Measurements from ENCODE around the gene EMC6. TPM values are rescaled to one million over a fixed set of nuclear protein-coding genes. Genes with fewer than 3 reads are reported as not detected.
"Not testable (repeated sequence)": the region's sequence is repeated elsewhere in the genome, so short reads cannot be mapped to it uniquely, and the experiment has no call there.

Gene EMC6
- total RNA-seq, 1 donor from 2014 or later, result 6.6 TPM

DNA sequence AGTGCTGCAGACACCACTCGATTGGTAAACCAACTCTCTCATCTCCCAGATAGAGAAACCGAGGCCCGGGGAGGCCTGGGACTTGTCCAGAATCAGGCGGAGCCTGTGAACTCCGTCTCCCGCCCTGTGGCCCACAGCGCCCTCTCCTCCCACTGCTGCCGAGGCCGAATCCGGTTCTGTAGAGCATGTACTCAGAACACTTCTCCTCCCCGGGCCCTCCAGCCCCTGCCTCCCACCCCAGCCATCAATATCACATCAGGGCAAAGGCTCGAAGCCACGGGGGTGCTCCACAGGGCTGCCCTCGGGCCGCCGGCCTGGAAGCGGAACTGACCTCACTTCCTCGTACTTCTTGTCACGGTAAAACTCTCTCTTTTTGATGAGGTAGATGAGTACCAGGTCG lies 13.0 kb downstream of the EMC6 start:
- no peak for DNase-seq

DNA sequence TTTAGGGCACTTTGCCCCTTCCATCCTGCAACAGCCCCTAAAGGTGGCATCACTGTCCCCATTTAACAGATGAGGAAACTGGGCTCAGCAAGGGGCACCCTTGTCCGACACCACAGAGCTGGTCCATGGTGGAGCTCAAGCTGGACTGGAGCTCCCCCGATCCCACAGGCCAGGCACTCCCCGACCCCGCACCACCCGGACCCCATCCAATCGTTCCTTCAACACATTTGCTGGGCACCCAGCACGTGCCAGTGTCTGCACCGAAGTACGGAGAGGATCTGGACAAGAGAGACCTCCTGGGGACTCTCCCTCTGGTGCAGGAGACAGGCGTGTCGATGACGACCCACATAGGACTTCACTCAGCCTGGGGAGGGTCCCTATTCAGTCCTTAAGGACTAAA lies 13.4 kb downstream of the EMC6 start:
- no peak for DNase-seq

DNA sequence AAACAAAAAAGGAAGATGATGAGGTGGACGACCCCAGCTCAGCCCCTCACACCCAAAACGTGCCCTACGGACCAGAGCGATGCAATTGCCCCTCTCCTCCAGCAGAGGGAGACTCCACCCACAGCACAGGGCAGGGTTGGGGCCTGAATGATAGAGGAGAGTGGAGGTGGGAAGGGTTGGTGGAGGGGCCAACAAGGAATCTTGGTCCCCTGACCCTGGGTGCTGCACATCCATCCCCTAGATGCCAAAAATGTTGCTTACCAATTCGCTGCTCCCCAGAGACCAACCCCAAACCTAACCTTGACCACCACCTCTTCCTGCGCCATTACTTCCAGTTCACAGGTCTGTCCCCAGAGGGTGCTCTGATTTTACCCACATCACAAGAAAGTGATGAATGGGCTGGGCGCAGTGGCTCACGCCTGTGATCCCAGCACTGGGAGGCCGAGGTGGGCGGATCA lies 14.5 kb downstream of the EMC6 start:
- DNase-seq, result no peak

- no peak for DNase-seq
Measured at GRCh38 chr17:3685174-3685573, 16.6 kb downstream of the EMC6 start.

- no peak for DNase-seq
Measured at GRCh38 chr17:3688027-3688553, 19.5 kb downstream of the EMC6 start.

DNA sequence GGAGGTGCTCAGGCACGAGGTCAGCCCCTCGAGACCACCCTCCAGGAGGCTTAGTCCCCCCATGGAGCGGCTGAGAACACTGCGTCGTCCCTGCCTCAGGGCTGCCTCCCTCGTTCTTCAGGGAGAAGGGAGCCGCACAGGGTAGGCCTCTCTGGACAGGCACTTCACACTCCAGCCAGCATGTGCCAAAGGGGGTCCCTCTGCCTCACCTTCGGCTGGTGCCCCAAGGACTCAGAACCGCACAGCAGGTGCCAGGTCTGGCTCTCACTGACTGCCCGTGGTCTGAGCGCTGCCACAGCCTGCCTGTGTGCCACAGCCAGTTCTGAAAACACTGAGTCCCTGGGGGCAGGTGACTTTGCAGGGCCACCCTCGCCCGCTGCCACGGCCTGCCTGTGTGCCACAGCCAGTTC lies 20.2 kb downstream of the EMC6 start:
- DNase-seq, result no peak

- no peak for DNase-seq
Measured at GRCh38 chr17:3689262-3690093, 20.9 kb downstream of the EMC6 start.

GRCh38 chr17:3690094-3690715 lies 21.6 kb downstream of the EMC6 start:
- DNase-seq, result no peak

DNA sequence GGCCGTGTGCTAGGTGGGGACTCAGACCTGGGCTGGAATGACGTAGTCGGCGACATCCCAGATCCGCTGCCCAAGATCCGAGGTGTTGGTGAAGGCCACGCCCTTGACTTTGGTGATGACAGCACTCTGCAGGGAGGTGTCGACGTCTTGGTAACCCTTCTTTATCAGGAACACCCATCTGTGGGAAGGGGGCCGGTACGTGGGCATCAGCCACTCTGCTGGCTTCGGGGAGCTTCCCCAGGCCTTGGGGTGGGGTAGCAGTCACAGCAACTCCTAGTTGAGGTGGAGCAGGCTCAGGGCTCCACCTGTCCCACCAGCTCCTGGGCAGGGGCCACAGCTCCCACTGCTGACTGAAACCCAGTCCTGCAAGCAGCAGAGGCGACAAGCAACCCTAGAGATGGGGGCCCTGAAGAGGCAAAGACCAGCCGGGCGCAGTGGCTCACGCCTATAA lies 23.0 kb downstream of the EMC6 start:
- no peak for DNase-seq

DNA sequence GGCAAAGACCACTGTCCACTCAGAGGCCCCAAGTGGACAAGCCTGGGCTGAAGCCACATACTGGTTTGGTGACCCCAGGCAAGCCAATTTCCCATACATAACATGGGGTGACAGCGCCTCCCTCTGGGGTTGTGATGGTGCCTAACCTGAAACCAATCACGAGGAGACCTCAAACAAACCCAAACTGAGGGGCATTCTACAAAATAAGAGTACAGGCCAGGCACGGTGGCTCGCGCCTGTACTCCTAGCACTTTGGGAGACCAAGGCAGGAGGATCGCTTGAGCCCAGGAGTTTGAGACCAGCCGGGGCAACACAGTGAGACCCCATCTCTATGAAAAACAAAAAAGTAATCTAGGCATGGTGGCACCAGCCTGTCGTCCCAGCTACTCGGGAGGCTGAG lies 23.7 kb downstream of the EMC6 start:
- DNase-seq, result no peak

GRCh38 chr17:3693141-3693540 lies 24.5 kb downstream of the EMC6 start:
- no peak for DNase-seq

- DNase-seq, result no peak
Measured at GRCh38 chr17:3693829-3694231, 25.2 kb downstream of the EMC6 start.

DNA sequence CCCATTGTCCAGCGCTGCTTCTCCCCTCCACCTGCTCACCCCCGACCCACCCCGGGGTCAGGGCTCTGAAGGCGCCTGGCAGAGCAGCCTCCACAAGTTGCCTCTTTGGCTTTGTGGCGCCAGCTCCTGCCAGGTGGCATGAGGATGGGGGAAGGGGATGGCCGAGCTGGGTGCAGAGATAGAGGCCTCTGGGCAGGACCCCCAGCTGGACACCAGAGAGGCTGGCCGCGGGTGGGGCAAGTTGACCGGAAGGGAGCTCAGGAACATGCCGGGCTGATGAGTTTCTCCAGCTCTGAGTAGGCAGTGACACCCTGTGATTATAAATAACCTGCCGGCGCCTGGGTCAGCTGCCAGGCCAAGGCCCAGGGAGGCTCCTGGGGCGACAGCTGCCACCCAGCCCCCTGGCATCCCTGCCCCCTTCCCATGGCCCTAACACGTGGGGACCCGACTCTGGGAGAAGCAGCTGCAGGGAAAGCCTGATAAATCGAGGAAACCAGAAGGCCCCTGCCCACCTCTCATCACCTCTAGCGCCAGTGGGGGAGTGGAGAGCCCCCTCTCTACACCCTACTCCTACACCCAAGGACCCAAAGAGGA lies 26.6 kb downstream of the EMC6 start:
- no peak for DNase-seq

- DNase-seq, result no peak
Measured at GRCh38 chr17:3695723-3696411, 27.3 kb downstream of the EMC6 start, which contains the start of gene P2RX5. Gene P2RX5 (minus strand): TSS chr17:3696155. CDS start chr17:3696005, 150 bp downstream.

DNA sequence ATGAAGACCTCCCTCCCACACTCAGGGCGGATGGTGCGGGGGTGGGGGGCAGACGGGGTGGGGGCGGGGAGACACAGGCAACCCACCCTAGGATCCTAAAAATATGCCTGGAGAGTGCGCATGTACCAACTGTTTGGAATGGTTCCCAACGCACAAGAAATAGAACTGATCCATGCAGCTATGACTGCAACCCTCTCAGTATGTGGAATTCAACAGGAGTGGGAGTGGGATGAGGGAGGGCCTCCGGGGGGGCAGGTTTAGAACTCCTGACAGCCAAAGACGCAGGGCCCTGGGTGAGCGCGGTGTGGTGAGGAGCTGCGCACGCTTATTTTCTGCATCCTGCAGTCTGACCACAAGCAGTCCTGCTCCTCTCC lies 28.5 kb downstream of the EMC6 start:
- DNase-seq, result no peak

GRCh38 chr17:3698139-3698538 lies 29.5 kb downstream of the EMC6 start:
- DNase-seq, result no peak

DNA sequence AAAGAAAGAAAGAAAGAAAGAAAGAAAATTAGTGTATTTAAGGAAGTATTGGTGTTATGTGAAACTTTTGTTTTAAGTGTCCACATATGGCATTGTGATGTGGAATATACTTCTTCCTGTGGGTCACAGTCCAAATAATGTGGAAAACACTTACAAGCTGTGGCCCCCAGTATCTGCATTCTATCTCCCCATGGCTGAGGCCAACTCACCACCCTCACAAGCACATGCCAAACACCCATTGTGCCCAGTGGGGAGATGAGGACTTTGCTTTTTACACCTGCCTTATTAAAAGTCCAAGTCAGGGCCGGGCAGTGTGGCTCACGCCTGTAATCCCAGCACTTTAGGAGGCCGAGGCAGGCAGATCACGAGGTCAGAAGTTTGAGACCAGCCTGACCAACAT lies 31.3 kb downstream of the EMC6 start:
- DNase-seq, result no peak

- not testable (repeated sequence) for DNase-seq
Measured at GRCh38 chr17:3702041-3702539, 33.5 kb downstream of the EMC6 start.

DNA sequence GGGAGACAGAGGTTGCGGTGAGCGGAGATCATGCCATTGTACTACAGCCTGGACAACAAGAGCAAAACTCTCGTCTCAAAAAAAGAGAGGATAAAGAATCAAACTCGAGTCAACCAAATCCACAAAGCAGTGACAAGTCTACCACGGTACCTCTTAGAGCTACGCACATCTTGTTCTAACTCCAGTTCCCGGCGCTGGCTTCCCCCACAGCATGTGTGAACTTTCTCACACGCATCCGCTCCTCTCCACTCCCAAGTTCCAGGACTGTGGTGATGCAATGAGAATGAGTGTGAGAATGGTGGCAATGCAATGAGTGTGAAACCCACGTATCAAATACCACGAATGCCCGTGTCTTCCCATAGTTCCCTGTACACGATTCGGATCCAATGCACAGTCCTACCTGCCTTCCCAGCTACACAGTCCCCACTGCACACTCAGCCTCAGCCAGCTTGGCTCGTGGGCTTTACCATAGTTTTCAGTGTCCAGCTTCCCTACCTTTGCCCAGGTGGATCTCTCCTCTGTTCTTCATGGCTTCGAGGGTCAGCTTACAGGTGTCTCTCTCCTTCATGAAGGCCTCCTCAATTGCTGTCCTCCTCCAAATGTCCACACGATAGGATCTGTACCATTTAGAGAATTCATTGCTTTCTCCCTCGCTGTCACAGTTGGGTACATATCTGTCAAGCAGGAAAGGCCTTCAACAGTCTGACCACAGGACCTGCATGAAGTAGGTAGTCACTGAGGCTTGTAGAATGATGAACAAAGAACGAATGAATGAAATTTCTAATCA lies 36.5 kb downstream of the EMC6 start:
- DNase-seq, result no peak

GRCh38 chr17:3705718-3705984 lies 37.0 kb downstream of the EMC6 start:
- DNase-seq, result not testable (repeated sequence)

DNA sequence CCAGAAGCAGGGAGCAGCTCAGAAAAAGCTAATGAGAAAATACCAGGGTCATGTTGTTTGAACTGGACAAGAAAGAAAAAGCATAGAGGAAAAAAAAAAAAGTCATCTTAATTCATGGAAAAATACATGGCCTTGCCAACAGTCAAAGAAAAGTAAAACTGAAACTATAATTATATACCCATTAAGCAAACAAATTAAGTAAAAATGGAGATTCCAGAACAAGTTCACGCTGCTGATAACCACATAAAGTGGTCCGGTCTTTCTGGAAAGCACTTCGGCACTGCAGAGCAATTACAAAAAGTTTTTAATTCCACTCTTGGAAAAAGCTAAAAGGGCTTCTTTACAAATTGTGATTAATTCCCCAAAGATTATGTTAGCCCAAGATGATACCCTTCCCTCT lies 39.8 kb downstream of the EMC6 start:
- no peak for DNase-seq

DNA sequence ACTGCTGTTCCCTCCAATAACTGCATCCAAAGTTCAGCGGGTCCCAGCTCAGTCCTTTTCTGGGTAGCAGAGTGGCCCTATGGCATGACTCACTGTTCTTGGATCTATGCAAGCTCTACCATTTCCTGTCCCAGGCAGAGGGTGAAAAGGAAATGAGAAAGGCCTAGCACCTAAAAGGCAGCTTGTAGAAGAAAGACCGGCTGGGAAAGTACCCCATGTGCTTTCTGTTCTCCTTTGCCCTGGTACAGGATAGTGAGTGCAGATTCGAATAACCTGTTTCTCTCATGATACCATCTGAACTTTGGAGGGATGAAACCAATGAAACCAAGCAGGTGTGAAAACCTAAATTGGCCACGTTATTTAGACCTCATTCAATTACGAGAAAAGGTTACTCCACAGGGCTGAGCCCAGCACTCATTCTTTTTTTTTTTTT lies 42.4 kb downstream of the EMC6 start:
- DNase-seq, result no peak
